Measurements from ENCODE around the gene SEMA6A. TPM values are rescaled to one million over a fixed set of nuclear protein-coding genes. Genes with fewer than 3 reads are reported as not detected.

The SEMA6A gene, protein sequence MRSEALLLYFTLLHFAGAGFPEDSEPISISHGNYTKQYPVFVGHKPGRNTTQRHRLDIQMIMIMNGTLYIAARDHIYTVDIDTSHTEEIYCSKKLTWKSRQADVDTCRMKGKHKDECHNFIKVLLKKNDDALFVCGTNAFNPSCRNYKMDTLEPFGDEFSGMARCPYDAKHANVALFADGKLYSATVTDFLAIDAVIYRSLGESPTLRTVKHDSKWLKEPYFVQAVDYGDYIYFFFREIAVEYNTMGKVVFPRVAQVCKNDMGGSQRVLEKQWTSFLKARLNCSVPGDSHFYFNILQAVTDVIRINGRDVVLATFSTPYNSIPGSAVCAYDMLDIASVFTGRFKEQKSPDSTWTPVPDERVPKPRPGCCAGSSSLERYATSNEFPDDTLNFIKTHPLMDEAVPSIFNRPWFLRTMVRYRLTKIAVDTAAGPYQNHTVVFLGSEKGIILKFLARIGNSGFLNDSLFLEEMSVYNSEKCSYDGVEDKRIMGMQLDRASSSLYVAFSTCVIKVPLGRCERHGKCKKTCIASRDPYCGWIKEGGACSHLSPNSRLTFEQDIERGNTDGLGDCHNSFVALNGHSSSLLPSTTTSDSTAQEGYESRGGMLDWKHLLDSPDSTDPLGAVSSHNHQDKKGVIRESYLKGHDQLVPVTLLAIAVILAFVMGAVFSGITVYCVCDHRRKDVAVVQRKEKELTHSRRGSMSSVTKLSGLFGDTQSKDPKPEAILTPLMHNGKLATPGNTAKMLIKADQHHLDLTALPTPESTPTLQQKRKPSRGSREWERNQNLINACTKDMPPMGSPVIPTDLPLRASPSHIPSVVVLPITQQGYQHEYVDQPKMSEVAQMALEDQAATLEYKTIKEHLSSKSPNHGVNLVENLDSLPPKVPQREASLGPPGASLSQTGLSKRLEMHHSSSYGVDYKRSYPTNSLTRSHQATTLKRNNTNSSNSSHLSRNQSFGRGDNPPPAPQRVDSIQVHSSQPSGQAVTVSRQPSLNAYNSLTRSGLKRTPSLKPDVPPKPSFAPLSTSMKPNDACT
- total RNA-seq (2014; rRNA removed; shearing (Covaris generic)), result 2.3 and 3.3 TPM in 2 replicates

DNA sequence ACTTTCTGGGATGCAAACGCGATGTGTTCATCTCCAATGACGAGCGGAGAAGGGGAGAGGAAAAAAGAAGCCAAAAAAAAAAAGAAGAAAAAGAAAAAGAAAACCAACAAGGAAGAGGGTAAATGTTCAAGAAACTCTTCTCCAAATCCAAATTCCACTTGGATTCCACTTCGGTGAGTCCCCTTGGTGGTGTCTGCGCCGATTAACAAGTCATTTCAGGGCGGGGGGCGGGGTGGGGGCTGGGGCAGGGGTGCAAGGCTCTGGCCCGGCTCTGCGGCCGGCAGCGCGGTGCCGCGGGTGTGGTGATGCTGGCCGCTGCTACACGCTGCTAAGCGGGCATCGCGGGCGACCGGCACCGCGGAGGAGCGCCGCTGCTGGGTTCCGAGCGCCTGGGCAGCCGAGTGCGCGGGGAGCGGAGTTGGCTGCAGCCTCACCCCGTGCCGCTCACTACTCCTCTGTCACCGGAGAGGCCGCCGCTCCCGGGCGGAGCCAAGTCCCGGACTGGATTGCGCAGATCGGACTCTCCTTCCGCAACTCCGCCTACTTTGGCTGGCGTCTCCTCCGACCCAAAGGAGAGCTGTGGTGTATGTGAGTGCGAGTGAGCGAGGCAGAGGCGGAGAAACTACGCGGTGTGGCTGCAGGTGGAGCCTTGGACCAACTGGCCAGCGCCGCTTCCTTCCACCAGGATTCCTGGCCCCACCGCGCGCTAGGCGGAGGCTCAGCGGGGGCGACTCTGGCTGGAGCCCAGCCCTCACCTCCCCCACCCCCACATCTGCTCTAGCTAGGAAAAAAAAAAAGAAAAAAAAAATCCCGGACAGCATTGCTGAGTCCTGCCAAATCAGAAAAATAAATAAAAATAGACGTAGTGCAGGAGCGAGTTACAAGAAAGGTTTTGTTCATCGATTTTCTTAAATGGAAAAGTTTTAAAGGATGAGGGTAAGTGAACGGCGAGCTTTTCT, at the start of gene SEMA6A:
TSS of gene SEMA6A (minus strand) at position 457 of the 959 bp plus-strand sequence. CDS start 69,879 bp downstream, outside the sequence.

